Stimulated activated CD4-positive, alpha-beta T cell treated with anti-CD3 and anti-CD28 coated beads, Interleukin-4, amount 100 ng/mL, for 4 hours (primary cell): ENCODE measurements around the gene RNF220.
"Not testable (repeated sequence)": the region's sequence is repeated elsewhere in the genome, so short reads cannot be mapped to it uniquely, and the experiment has no call there.

Experiments
- DNase-seq, 2 experiments: peaks; one replicate each; pipeline ENCODE4 v3.0.0-alpha.2; 2020

Gene RNF220

GRCh38 chr1:44497422-44498170, 92.5 kb downstream of the RNF220 start:
- no peak for DNase-seq

GRCh38 chr1:44499306-44499705, 94.3 kb downstream of the RNF220 start:
- DNase-seq = no peak

- DNase-seq = no peak
Measured at GRCh38 chr1:44500181-44501046, 95.4 kb downstream of the RNF220 start.

GRCh38 chr1:44501047-44501890, 96.2 kb downstream of the RNF220 start:
- no peak for DNase-seq

GRCh38 chr1:44502823-44503222, 97.8 kb downstream of the RNF220 start:
- not testable (repeated sequence) for DNase-seq

- no peak for DNase-seq
Measured at GRCh38 chr1:44503625-44504024, 98.6 kb downstream of the RNF220 start.

GRCh38 chr1:44505210-44505993, 100.3 kb downstream of the RNF220 start:
- DNase-seq = no peak

GRCh38 chr1:44507490-44508396, 102.7 kb downstream of the RNF220 start:
- DNase-seq = no peak

- no peak for DNase-seq
Measured at GRCh38 chr1:44508397-44508745, 103.3 kb downstream of the RNF220 start.

- no peak for DNase-seq
Measured at GRCh38 chr1:44511363-44511762, 106.3 kb downstream of the RNF220 start.

GRCh38 chr1:44511769-44512168, 106.7 kb downstream of the RNF220 start:
- DNase-seq = no peak

- DNase-seq = no peak
Measured at GRCh38 chr1:44512313-44512885, 107.3 kb downstream of the RNF220 start.

- DNase-seq = no peak
Measured at GRCh38 chr1:44513111-44513510, 108.1 kb downstream of the RNF220 start.

- DNase-seq = no peak
Measured at GRCh38 chr1:44514673-44515072, 109.6 kb downstream of the RNF220 start.

GRCh38 chr1:44515416-44515815, 110.4 kb downstream of the RNF220 start:
- no peak for DNase-seq

- DNase-seq = no peak
Measured at GRCh38 chr1:44519035-44519676, 114.1 kb downstream of the RNF220 start.

- no peak for DNase-seq
Measured at GRCh38 chr1:44521378-44522080, 116.5 kb downstream of the RNF220 start.

- no peak for DNase-seq
Measured at GRCh38 chr1:44523593-44524591, 118.8 kb downstream of the RNF220 start.
